CD1c-positive myeloid dendritic cell (primary cell): ENCODE results near the gene TTC13.

Source experiments
- DNase-seq: peaks from one replicate; pipeline ENCODE4 v3.0.0-alpha.2; 2016; ENCODE audit errors: extremely low spot score

The TTC13 gene

DNA sequence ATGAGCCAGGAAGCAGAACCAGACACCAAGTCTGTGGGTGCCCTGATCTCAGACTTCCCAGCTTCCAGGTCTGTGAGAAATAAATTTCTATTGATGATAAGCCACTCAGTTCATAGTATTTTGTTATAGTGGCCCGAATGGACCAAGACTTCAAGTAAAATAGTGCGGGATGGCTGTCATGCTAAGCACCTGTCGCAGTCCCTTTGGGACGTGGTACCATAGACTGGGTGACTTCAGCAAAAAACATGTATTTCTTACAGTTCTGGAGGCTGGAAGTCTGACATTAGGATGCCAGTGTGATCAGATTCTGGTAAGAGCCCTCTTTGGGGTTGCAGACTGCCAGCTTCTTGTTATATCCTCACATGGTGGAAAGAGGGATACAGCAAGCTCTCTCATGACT, 107.7 kb downstream of the TTC13 start:
- no peak for DNase-seq

DNA sequence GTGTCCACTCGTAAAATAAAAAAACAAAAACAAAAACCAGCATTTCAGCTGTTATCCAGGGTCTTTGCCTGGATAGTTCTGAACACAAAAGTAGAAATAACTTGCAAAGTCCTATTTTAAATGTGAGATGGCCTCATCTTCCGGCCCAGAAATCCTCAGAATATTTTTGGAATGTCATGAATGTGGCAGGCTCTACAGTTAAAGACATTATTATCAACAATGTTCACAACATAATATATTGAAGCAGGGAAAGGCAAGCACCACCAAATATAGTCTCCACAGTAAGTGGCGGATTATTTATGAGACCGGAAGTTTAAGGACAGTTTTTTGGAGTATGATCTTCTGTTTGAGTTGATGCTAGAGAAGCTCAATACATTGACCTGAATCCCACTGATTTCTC, 109.2 kb downstream of the TTC13 start:
- no peak for DNase-seq

DNA sequence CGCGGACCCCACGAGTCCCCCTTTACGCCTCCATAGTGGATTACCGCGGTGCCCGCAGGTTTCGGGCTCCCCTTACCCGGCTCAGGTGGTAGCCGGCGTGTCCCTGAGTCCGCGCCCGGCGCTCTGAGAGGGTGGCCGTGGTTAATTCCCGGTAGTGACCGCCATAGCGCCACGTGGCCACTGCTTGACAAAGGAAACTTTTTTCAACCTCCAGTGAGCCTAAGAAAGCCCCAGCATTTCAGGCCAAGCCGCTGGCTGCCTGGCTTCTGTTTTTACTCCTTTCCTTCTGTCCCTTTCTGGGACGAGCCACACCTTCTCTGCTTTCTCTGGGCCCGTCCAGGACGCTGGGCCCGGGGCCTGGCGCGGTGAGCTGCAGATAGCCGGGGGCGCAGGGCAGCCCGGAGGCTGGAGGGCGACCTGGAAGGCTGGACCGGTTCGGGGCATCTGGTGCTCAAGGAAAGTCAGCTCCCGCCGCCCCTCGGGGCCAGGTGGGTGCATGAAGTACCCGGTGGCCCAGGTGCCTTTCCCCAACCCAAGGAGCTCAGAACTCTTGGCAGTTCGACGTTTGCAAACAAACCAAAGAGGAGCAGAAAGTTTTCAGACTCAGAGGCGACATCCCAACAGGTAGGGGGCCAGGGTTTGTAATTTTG, 109.8 kb downstream of the TTC13 start:
- DNase-seq: peak; percentile 43

DNA sequence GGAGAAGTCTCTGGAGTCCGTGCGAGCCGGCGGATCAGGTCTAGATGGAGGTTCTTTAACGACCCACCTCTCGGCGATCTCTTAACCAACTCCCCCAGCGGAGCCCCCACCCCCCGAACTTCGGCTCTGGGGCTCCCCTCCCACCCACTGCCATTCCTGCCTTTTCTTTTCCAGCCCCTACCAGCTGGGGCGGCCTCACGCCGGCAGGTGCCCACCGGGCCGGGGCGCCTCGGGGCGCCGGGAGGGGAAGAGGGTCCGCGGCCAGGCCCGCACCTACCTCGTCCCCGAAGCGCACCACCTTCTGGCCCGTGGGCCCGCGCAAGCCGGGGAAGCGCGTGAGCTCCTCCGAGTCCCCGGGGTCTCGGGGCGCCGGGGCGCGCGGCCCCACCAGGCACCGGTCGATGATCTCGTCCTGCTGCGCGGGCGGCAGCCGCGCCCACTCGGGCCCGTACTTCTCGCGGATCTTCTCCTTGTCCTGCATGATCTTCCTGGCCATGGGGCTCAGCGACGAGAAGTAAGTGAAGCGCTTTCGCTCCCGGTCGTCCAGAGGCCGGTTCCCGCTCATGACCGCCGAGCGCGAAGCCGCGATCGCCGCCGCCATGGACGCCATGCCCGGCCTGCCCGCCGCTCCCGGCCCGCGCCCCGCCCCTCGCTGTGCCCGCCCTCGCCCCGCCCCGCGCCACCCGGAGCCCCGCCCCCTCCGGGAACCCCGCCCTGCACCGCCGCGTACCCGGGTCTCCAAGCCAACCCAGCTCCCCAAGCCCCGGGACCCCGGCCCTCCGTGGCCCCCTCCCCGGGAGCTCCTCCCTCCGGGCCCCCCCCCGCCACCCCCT, 110.5 kb downstream of the TTC13 start, which contains the start of gene C1orf198:
TSS of gene C1orf198 (minus strand) at position 619 of the 833 bp plus-strand sequence. CDS start at position 610, 9 bp downstream.
- DNase-seq: peak; percentile 68

DNA sequence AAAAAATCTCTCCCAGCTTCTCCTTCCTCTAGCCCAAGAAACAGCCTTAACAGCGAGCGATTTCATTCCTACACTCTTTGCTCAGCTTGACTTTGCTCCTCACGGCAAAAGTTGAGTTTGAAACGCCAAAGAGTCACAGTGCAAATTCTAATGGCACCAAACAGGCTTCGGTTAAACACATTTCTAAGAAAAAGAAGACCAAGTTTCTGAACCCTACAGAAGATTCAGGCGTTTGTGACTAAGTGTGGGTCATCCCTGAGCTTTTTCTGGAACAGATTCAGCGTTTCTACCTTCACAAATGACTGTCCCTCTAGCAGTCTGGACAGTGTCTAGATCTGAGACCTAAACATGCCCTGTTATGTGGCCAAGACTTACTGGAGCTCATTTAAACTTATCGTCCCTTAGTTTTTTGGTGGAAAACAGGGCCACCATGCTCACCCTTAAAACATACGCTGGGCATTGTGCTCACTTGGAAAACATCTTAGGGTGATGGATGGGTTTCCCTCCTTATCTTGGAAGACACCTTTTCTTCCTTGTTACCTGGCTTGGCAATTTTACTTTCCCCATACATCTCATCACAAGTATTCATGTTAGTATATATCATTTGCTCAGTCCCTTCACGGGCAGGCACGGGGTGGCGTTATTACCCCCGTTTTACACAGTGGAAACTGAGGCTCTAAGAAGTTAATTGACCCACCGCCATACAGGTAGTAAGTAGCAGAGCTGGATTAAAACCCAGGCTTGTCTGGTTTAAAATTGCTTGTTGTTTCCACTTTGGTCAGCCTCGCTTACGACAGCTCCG, 111.4 kb downstream of the TTC13 start:
- DNase-seq: no peak

DNA sequence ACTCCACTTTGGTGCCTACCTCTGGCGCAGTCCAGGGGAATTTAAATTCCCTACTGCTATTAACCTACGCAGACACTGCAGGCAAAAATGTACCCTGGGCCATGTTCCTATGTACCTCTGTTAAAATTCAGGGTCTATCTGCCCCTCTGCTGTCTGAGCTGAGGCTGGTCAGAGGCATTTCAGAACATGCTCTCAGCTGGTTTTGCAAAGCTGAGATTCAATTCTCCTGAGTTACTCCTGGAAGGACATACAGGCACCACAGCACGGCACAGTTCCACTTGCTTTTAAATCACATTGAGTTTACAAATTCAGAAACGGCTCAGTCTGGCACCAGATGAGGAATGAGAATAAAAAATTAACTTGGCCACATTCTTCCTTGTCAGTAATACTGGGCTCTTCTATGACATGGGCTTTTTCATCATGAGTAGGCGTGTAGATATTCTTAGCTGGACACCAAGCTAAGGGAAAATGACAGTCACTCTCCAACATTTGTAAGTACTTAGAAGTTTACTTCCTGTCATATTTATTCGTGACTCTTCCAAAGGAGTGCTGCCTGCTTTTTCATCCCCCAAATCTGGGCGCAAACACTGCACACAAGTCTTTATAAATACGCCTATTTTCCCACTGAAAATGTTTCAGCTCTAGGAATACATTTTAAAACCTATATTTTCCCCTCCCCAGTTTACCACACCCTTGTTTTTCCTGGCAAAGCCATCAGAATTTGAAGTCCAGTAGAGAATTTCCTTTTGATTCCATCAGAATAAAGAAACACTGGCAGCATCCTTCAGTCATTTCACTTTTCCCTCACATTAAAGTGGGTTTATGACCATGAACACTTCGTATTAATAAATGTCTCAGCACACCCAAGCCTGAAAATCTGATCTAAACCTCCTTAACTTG, 112.2 kb downstream of the TTC13 start:
- no peak for DNase-seq

DNA sequence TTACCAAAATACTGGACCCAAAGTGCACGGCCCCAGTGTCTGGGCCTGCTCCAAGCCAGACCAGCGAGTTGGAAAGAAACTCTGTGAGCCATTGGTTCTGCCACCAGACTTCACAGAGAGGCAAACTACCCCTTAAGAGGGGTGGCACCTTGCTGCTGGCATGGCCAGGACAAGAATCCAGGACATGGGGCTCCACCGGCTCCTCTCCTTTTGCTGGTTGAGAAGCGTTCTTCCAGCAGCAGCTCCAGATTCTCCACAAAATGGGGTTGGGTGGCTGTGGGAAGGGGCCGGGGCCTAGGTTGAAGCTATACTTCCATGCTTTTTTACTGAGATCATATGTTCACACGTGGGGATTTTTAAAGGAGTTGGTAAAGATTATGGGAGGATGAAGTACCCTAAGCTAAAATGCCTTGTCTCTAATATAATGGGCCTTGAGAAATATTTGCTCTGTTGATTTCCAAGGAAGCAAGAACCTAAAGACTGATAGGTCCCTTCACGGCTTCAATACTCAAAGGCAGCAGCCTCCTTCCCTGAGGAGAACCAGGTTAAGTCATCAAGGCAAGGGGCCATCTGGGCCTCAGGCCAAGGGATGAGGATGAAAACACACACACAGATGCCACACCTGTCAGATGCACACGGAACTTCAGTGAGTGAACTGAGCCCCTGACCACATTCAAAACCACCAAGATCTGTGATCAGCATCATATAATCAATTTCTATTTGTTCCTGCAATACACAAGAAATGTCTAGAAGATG, 113.4 kb downstream of the TTC13 start:
- no peak for DNase-seq

DNA sequence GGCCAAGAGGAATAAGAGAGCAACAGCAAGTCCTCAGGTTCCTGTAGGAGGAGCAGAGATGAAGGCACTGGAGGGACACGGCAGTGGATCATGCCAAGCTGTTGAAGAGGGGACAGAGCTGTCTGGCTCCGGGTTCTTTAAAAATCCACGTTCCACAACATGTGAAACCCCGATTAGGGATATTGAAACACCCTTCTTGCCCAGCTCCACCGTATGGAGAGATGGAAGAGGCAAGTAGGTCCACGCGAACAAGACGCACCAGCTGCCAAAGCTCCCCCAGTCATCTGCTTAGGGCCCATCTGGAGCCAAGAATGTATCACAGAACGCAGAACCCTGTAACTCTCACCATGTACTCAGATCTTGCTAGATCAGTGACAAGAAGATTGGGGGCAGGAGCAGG, 114.2 kb downstream of the TTC13 start:
- DNase-seq: no peak

DNA sequence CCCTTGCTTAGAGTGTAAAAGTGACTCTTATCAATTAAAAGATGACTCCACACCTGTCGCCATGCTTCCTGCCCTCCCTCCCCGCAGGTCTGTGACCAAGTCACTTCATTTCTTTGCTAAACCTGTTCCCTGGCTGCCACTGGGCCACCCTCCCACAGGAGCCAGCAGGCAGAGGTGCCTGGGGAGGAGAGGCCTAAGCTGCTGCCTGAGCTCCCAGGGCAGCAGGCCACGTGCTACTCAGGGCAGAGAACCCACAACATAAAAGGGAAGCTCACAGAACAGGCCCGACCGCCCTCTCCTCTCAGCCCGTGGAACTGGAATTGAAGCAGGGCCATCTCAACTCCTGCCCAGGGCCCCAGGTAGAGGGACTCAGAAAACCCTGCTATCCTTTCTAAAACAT, 115.2 kb downstream of the TTC13 start:
- DNase-seq: peak; percentile 22

DNA sequence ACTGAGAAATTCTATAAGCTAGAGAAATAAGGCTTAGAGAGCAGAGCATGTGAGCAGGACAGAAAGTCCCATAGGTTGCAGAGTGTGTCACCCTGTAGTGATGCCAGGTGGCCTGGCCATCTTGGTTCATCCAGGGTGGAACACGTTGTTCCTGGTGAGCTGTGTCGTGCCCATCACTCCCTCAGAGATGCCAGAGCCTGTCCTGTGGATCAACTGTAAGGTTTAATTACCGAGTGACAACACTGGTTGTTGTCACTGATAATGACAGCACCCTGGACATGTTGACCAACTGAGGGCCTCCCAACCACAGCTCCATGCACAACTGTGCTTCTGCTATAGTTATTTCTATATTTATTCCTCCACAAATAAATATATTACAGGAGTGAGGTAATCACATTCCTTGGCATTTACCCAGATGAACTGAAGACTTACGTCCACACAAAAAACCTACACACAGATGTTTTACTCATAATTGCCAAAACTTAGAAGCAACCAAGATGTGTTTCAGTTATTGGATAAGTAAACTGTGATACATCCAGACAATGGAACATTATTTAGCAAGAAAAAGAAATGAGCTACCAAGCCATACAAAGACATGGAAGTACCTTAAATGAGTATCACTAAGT, 116.6 kb downstream of the TTC13 start:
- no peak for DNase-seq

DNA sequence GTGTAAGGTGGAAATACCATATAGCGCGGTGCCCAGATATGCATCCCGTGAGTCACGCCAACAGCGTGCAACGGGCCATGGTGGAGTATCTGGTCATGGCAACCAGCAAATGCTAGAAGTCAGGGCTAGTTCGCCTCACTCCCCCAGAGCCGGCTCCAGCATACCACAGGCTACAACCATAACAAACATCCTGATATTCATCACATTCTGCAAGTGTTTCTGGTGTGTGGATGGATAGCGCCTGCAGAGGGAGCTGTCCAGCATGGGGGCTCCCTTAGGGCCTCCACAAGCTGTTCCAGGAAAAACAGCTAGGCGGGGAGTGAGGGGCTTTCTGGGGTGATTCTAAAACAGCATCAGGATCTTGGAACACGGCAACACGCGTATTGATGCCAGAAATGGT, 117.2 kb downstream of the TTC13 start:
- no peak for DNase-seq

DNA sequence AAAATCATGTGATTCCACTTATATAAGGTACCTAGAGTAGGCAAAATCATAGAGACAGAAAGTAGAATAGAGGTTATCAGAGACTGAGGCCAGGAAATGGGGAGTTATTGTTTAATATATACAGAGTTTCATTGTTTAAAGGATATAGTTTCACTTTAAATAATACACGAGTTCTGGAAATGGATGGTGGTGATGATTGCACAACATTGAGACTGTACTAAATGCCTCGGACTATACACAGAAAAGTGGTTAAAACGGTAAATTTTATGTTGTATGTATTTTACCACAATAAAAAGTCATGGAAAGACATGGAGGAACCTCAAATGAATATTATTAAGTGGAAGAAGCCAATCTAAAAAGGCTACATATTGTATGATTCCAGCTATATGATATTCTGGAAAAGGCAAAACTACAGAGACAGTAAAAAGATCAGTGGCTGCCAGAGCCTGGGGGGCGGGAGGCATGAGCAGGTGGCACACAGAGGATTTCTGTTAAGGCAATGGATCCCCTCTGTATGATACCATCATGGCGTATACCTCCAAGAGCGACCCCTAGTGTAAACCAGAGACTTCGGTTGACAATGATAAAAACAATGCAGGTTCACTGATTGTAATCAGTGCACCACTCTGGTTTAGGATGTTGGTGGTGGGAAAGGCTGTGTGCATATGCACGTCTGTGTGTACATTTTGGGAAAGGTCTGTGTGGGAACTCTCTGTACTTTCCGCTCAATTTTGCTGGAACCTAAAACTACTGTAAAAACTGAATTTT, 117.9 kb downstream of the TTC13 start:
- DNase-seq: no peak

DNA sequence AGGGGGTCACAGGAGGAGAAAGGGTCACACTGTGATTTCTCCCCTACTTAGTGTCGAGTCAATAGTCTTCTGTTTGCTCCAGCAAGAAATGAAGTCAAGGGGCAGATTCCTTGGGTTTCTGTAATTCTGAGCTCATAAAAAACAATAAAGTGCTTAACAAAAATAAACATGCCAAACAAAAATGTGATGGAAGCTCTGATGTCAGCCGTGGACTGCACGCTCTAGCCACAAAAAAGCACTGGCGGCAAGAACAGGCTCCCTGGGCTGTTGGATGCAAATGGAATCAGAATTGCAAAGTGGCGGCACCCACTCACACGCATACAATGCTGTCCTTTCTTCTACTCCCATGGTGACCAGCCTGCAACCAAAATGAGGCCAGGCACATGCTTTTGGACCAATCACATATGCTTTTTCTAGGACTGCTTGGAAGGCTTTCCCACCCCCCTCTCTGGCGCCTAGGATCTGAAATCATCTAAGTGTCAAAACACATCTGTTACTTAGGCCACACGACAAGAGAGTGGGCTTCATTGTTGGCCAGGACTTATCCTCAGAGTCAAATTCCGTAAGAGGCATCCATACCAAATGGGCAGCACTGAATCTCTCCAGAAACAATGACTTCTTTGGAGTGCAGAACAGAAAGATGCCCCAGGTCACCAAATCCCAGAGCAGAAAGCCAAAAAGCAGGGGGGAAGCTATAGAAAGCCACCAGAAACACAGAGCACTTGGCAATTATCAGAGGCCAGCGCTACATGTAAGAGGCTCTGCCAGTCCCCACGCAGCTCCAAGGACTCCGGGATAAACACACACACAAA, 119.5 kb downstream of the TTC13 start:
- no peak for DNase-seq

DNA sequence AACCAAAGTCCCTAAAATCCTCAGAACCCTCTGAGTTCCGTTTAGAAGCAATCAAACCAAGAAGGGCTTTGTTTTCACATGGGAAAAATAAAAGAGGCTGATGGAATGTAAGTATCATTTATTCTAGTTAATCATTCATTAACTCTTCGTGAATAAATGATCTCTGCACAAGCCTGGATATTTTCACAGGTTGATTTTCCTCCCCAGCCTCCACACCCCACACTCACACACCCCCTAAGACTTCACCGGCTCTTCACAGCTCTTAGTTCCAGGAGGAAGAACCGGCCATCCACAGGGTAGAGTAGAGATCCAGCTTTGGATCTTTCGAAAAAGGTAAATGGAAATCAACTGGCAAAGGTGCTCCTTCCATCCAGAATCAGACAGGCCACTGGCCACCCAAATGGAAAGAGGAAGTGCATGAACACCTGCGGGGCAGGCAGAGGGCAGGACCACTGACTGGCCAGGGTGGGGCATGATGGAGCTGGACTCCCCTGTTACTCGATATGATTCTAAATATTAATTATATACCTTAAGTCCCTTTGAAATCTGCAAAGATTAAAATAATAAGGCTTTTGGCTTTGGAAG, 120.3 kb downstream of the TTC13 start:
- no peak for DNase-seq

DNA sequence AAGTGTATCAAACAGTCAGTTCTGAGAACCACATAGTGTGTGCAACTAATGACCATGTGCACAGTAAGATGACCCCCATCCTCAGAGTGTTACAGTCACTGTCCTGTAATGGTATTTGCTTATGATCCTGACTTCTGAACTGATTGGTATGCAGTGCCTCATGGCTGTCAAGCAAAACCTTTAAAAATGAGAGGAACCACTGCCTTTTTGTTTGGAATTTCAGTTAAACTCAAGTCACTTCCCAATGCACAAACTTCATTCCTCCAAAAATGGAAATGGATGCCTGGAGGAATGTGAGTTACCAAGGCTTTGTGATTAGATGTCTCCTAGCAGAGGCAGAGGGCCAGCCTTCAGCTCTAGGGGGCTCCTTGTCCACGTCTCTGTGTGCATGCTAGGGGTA, 120.8 kb downstream of the TTC13 start:
- no peak for DNase-seq

DNA sequence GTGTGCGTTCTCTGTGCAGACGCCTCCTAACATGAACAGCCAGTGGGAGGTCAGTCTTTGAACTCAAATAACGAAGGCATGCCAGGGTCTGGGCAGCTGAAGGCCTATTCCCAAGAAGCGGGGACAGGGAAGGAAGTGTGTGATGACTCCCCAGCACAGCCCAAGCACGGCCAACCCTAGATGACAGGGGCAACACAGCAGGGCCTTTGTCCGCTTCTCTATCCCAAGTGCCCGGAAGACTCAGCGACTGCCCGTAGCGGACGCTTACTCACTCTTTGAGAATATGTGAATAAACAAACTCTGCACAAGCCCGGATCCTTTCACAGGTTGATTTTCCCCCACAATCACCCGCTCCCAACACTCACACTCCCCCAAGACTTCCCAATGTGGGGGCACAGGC, 121.6 kb downstream of the TTC13 start:
- DNase-seq: no peak
